ENCODE results near the gene FGF12.

FGF12 gene

GRCh38 chr3:192313605-192314004 is 413.7 kb downstream of the FGF12 start:
- H2BK120ac ChIP-seq (ENCODE audit: low read depth, low read length), result no peak overlapping the region
- H2BK12ac ChIP-seq (ENCODE audit: low read length in 2 of 2), result no peak overlapping the region
- no peaks in the 10 kb centered on the region for H3K9me3 ChIP-seq (ENCODE audit: control insufficient read depth, low read length)
- no peak overlapping the region for H3K23ac ChIP-seq (ENCODE audit: low read length in 2 of 2)
- no peak overlapping the region for H3K18ac ChIP-seq (ENCODE audit: low read depth in 1 of 2, low read length in 2 of 2)
- H2BK5ac ChIP-seq (ENCODE audit: low read depth, low read length, poor library complexity, severe bottlenecking), result no peak overlapping the region
- no peak overlapping the region for H3K14ac ChIP-seq (ENCODE audit: low read length in 2 of 2)
- H3K4me2 ChIP-seq (ENCODE audit: low read length, poor library complexity, severe bottlenecking), result no peak overlapping the region
- peaks cover 2% of the 10 kb centered on the region for H3K4me1 ChIP-seq (ENCODE audit: control insufficient read depth, insufficient read depth, low read depth, low read length)
- H3K9ac ChIP-seq (ENCODE audit: low read length), result no peak overlapping the region
- no peak for DNase-seq
- H3K36me3 ChIP-seq (ENCODE audit: control insufficient read depth in 1 of 2, insufficient read depth in 2 of 2, low read depth in 1 of 2, low read length in 2 of 2), result no peaks in the 10 kb centered on the region
- H3K79me1 ChIP-seq (replicated peaks; ENCODE audit: low read length, poor library complexity, severe bottlenecking), result peaks cover 2% of the 10 kb centered on the region
- H2BK15ac ChIP-seq (ENCODE audit: low read depth, poor library complexity, severe bottlenecking), result no peak overlapping the region
- H3K27me3 ChIP-seq (ENCODE audit: control insufficient read depth in 1 of 2, insufficient read depth in 1 of 2, low read length in 2 of 2), result no peaks in the 10 kb centered on the region
- H4K8ac ChIP-seq (ENCODE audit: low read length), result no peak overlapping the region
- no peak overlapping the region for H3K27ac ChIP-seq (ENCODE audit: low read length, poor library complexity, severe bottlenecking)
- no peak overlapping the region for H3K4ac ChIP-seq (ENCODE audit: low read depth in 1 of 2, low read length in 2 of 2)
- no peak overlapping the region for H2AK5ac ChIP-seq (ENCODE audit: low read length, severe bottlenecking)
- no peak overlapping the region for H2AFZ ChIP-seq (ENCODE audit: low read depth, low read length)
- no peak overlapping the region for H3K4me3 ChIP-seq (ENCODE audit: insufficient read depth in 1 of 2, low read depth in 1 of 2, low read length in 2 of 2)
- H4K91ac ChIP-seq (ENCODE audit: low read length), result no peak overlapping the region

GRCh38 chr3:192307631-192308030 is 419.7 kb downstream of the FGF12 start:
- Histone ChIP-seq H3K14ac (ENCODE audit: low read length in 2 of 2) (no peak overlapping the region), H3K23ac (ENCODE audit: low read length in 2 of 2) (no peak overlapping the region), H4K8ac (ENCODE audit: low read length) (no peak overlapping the region), H4K91ac (ENCODE audit: low read length) (no peak overlapping the region), H3K4me1 (ENCODE audit: control insufficient read depth, insufficient read depth, low read depth, low read length) (no peaks in the 10 kb centered on the region), H2BK5ac (ENCODE audit: low read depth, low read length, poor library complexity, severe bottlenecking) (no peak overlapping the region), H3K36me3 (ENCODE audit: control insufficient read depth in 1 of 2, insufficient read depth in 2 of 2, low read depth in 1 of 2, low read length in 2 of 2) (no peaks in the 10 kb centered on the region), H3K18ac (ENCODE audit: low read depth in 1 of 2, low read length in 2 of 2) (no peak overlapping the region), H3K79me1 (replicated peaks; ENCODE audit: low read length, poor library complexity, severe bottlenecking) (no peaks in the 10 kb centered on the region), H2BK120ac (ENCODE audit: low read depth, low read length) (no peak overlapping the region), H3K27me3 (ENCODE audit: control insufficient read depth in 1 of 2, insufficient read depth in 1 of 2, low read length in 2 of 2) (no peaks in the 10 kb centered on the region), H3K27ac (ENCODE audit: low read length, poor library complexity, severe bottlenecking) (no peak overlapping the region), H3K9me3 (ENCODE audit: control insufficient read depth, low read length) (no peaks in the 10 kb centered on the region), H2BK15ac (ENCODE audit: low read depth, poor library complexity, severe bottlenecking) (no peak overlapping the region), H3K4me2 (ENCODE audit: low read length, poor library complexity, severe bottlenecking) (no peak overlapping the region), H2BK12ac (ENCODE audit: low read length in 2 of 2) (no peak overlapping the region), H3K9ac (ENCODE audit: low read length) (no peak overlapping the region), H2AFZ (ENCODE audit: low read depth, low read length) (no peak overlapping the region), H3K4ac (ENCODE audit: low read depth in 1 of 2, low read length in 2 of 2) (no peak overlapping the region), H3K4me3 (ENCODE audit: insufficient read depth in 1 of 2, low read depth in 1 of 2, low read length in 2 of 2) (no peak overlapping the region), H2AK5ac (ENCODE audit: low read length, severe bottlenecking) (no peak overlapping the region)
- 57% methylated on average over 1 of the region's 3 CpGs for WGBS
- no peak for DNase-seq

- Histone ChIP-seq H2BK120ac (ENCODE audit: low read depth, low read length) (no peak overlapping the region), H3K27ac (ENCODE audit: low read length, poor library complexity, severe bottlenecking) (no peak overlapping the region), H4K91ac (ENCODE audit: low read length) (no peak overlapping the region), H2BK15ac (ENCODE audit: low read depth, poor library complexity, severe bottlenecking) (no peak overlapping the region), H3K23ac (ENCODE audit: low read length in 2 of 2) (no peak overlapping the region), H3K9me3 (ENCODE audit: control insufficient read depth, low read length) (no peaks in the 10 kb centered on the region), H3K14ac (ENCODE audit: low read length in 2 of 2) (no peak overlapping the region), H3K9ac (ENCODE audit: low read length) (no peak overlapping the region), H3K4me3 (ENCODE audit: insufficient read depth in 1 of 2, low read depth in 1 of 2, low read length in 2 of 2) (no peak overlapping the region), H3K4me1 (ENCODE audit: control insufficient read depth, insufficient read depth, low read depth, low read length) (no peaks in the 10 kb centered on the region), H3K79me1 (replicated peaks; ENCODE audit: low read length, poor library complexity, severe bottlenecking) (no peaks in the 10 kb centered on the region), H2BK5ac (ENCODE audit: low read depth, low read length, poor library complexity, severe bottlenecking) (no peak overlapping the region), H3K36me3 (ENCODE audit: control insufficient read depth in 1 of 2, insufficient read depth in 2 of 2, low read depth in 1 of 2, low read length in 2 of 2) (no peaks in the 10 kb centered on the region), H3K4ac (ENCODE audit: low read depth in 1 of 2, low read length in 2 of 2) (no peak overlapping the region), H2AK5ac (ENCODE audit: low read length, severe bottlenecking) (no peak overlapping the region), H4K8ac (ENCODE audit: low read length) (no peak overlapping the region), H3K4me2 (ENCODE audit: low read length, poor library complexity, severe bottlenecking) (no peak overlapping the region), H3K27me3 (ENCODE audit: control insufficient read depth in 1 of 2, insufficient read depth in 1 of 2, low read length in 2 of 2) (no peaks in the 10 kb centered on the region), H2AFZ (ENCODE audit: low read depth, low read length) (no peak overlapping the region), H2BK12ac (ENCODE audit: low read length in 2 of 2) (no peak overlapping the region), H3K18ac (ENCODE audit: low read depth in 1 of 2, low read length in 2 of 2) (no peak overlapping the region)
- no peak for DNase-seq
- 75% methylated on average over 3 of the region's 3 CpGs for WGBS
Observed at GRCh38 chr3:192303235-192303634, 424.1 kb downstream of the FGF12 start.

GRCh38 chr3:192302721-192303120 is 424.6 kb downstream of the FGF12 start:
- H3K27ac ChIP-seq (ENCODE audit: low read length, poor library complexity, severe bottlenecking), result no peak overlapping the region
- no peak overlapping the region for H4K91ac ChIP-seq (ENCODE audit: low read length)
- no peak overlapping the region for H2AK5ac ChIP-seq (ENCODE audit: low read length, severe bottlenecking)
- H3K23ac ChIP-seq (ENCODE audit: low read length in 2 of 2), result no peak overlapping the region
- H3K36me3 ChIP-seq (ENCODE audit: control insufficient read depth in 1 of 2, insufficient read depth in 2 of 2, low read depth in 1 of 2, low read length in 2 of 2), result no peaks in the 10 kb centered on the region
- no peaks in the 10 kb centered on the region for H3K4me1 ChIP-seq (ENCODE audit: control insufficient read depth, insufficient read depth, low read depth, low read length)
- no peak overlapping the region for H3K4me3 ChIP-seq (ENCODE audit: insufficient read depth in 1 of 2, low read depth in 1 of 2, low read length in 2 of 2)
- no peak overlapping the region for H3K14ac ChIP-seq (ENCODE audit: low read length in 2 of 2)
- H2BK120ac ChIP-seq (ENCODE audit: low read depth, low read length), result no peak overlapping the region
- H3K9me3 ChIP-seq (ENCODE audit: control insufficient read depth, low read length), result no peaks in the 10 kb centered on the region
- no peaks in the 10 kb centered on the region for H3K79me1 ChIP-seq (replicated peaks; ENCODE audit: low read length, poor library complexity, severe bottlenecking)
- H3K27me3 ChIP-seq (ENCODE audit: control insufficient read depth in 1 of 2, insufficient read depth in 1 of 2, low read length in 2 of 2), result no peaks in the 10 kb centered on the region
- no peak overlapping the region for H2BK5ac ChIP-seq (ENCODE audit: low read depth, low read length, poor library complexity, severe bottlenecking)
- no peak overlapping the region for H3K9ac ChIP-seq (ENCODE audit: low read length)
- no peak overlapping the region for H3K4ac ChIP-seq (ENCODE audit: low read depth in 1 of 2, low read length in 2 of 2)
- H2BK12ac ChIP-seq (ENCODE audit: low read length in 2 of 2), result no peak overlapping the region
- no peak overlapping the region for H2AFZ ChIP-seq (ENCODE audit: low read depth, low read length)
- no peak overlapping the region for H2BK15ac ChIP-seq (ENCODE audit: low read depth, poor library complexity, severe bottlenecking)
- no peak overlapping the region for H4K8ac ChIP-seq (ENCODE audit: low read length)
- H3K4me2 ChIP-seq (ENCODE audit: low read length, poor library complexity, severe bottlenecking), result no peak overlapping the region
- no peak overlapping the region for H3K18ac ChIP-seq (ENCODE audit: low read depth in 1 of 2, low read length in 2 of 2)
- DNase-seq, result no peak
